Adrenal gland (tissue), 12 donors: ENCODE measurements around the gene MAT2B. TPM values are rescaled to one million over a fixed set of nuclear protein-coding genes. Genes with fewer than 3 reads are reported as not detected.

Experiments
- DNase-seq, 7 donors: peaks; one replicate each; pipeline ENCODE4 v3.0.0-alpha.2; 2019 to 2020
- H3K27ac ChIP-seq, 5 donors: fragments of 200-600 bp; sonication (generic) in 4 of 5; 1 replicate in 3 of 5; 2 replicates in 2 of 5; pipeline versions ENCODE4 v1.5.1 to v1.8.0; 2016 to 2020; ENCODE audit warnings: mild to moderate bottlenecking in 1 of 5
- H3K27me3 ChIP-seq: fragments of 200-600 bp; 2 replicates; pipeline ENCODE4 v1.8.0; 2021
- H3K36me3 ChIP-seq, 2 donors: fragments of 200-600 bp; replicated peaks in 1 of 2; 1 replicate in 1 of 2; 2 replicates in 1 of 2; pipeline versions ENCODE4 v1.5.1 to v1.8.0; 2018 to 2022
- H3K4me1 ChIP-seq, 2 donors: fragments of 200-600 bp; replicated peaks in 1 of 2; 1 replicate in 1 of 2; 2 replicates in 1 of 2; pipeline versions ENCODE4 v1.5.1 to v1.8.0; 2018 to 2021
- H3K4me3 ChIP-seq, 4 donors: fragments of 200-600 bp; sonication (generic) in 3 of 4; one replicate each; pipeline ENCODE4 v1.5.1; 2016 to 2018
- H3K9me3 ChIP-seq, 3 donors: fragments of 200-600 bp; sonication (generic) in 1 of 3; replicated peaks in 1 of 3; 1 replicate in 2 of 3; 2 replicates in 1 of 3; pipeline versions ENCODE4 v1.5.1 to v1.8.0; 2016 to 2021
- CTCF ChIP-seq, 6 experiments: fragments of 450-650 bp in 4 of 6; fragments of 200-600 bp in 2 of 6; sonication (generic) in 1 of 6; IDR thresholded peaks; 1 replicate in 5 of 6; 2 replicates in 1 of 6; pipeline versions ENCODE4 v1.5.1 to v1.8.0; 2016 to 2021; ENCODE audit warnings: antibody characterized with exemption in 6 of 6, mild to moderate bottlenecking in 2 of 6, moderate library complexity in 1 of 6
- POLR2A ChIP-seq, 2 donors: fragments of 450-650 bp; IDR thresholded peaks; one replicate each; pipeline ENCODE4 v1.6.1; 2017; ENCODE audit warnings: antibody characterized with exemption in 2 of 2, mild to moderate bottlenecking in 2 of 2, moderate library complexity in 1 of 2
- WGBS, 4 donors: extraction: QIAGEN DNeasy Blood & Tissue Kit in 2 of 4; methylation state at CpG; one replicate each; pipeline versions ENCODE4 v1.1.5 to v1.1.7; 2013 to 2017; 5-methylcytosine and 5-hydroxymethylcytosine counted together
- intact Hi-C, 2 donors: fragments of 100-400 bp; cut with DNase I; formaldehyde crosslinking; loops; one replicate each; pipeline versions ENCODE4 v1.14.1 to v1.15.0; 2022 to 2023
- polyA plus RNA-seq, 3 donors: library from polyadenylated mRNA; stranded (reverse); fragments of 200-250 nt in 2 of 3; fragments of 350-450 nt in 1 of 3; fragmentation: Illumina TruSeq in 1 of 3; extraction: RNeasy Lipid Tissue Mini Kit (QIAGEN cat#74804) in 1 of 3; gene quantifications; one replicate each; pipeline ENCODE4 v1.2.3, GENCODE V29; 2013 to 2014
- total RNA-seq, 9 donors: library from RNA; depleted of rRNA in 4 of 9; stranded (reverse); fragments of >200 nt in 4 of 9; fragments of 120-200 nt in 1 of 9; fragmentation: NEBNext Ultra II Directional in 1 of 9; extraction: Animal tissue kit (Norgen Biotek cat#: 25700) in 1 of 9; gene quantifications; one replicate each; pipeline versions ENCODE4 v1.1.0 to v1.2.4, GENCODE V29; 2013 to 2023
- donor health status: healthy with polysubstance abuse.
- donor health status: Bipolar disorder and iron deficiency.
- donor health status: DM: yes; HTN: yes; CAD: no.
- donor health status: DM: no; HTN: no; CAD: no.
- donor health status: DM: no; HTN: no; CAD: no.
- donor health status: DM: yes; HTN: yes; CAD: no.

The MAT2B gene
- total and polyA plus RNA-seq, 12 donors: 20.9 to 83.7 (median 57.5) TPM

GRCh38 chr5:163542771-163543170 is 37.4 kb downstream of the MAT2B start:
- Histone ChIP-seq H3K4me1 (no peaks in the 10 kb centered on the region), H3K36me3 (no peaks in the 10 kb centered on the region), H3K4me3 (no peak overlapping the region), H3K27me3 (peaks cover 6% of the 10 kb centered on the region), H3K9me3 (no peaks in the 10 kb centered on the region), H3K27ac (no peak overlapping the region)
- no peak for DNase-seq
- WGBS, 4 donors: 86 to 97% (median 91%) methylated on average over 2 of the region's 2 CpGs
- intact Hi-C loops: no loop called here
- no peak for TF ChIP-seq CTCF (IDR thresholded peaks at IDR 0.05)
- TF ChIP-seq POLR2A (IDR thresholded peaks at IDR 0.05): no peak

- no peak for DNase-seq
- H3K4me1 ChIP-seq: no peaks in the 10 kb centered on the region
- H3K36me3 ChIP-seq: no peaks in the 10 kb centered on the region
- no peak overlapping the region for H3K27ac ChIP-seq
- 79 to 84% (median 81%) methylated on average over 4 of the region's 4 CpGs for WGBS, 4 donors
- no peak overlapping the region for H3K4me3 ChIP-seq
- H3K27me3 ChIP-seq: peaks cover 6% of the 10 kb centered on the region
- intact Hi-C loops: no loop called here
- TF ChIP-seq POLR2A (IDR thresholded peaks at IDR 0.05): no peak
- TF ChIP-seq CTCF (IDR thresholded peaks at IDR 0.05): no peak
- no peaks in the 10 kb centered on the region for H3K9me3 ChIP-seq
These were observed 38.6 kb downstream of the MAT2B start for GRCh38 chr5:163544041-163544440.

GRCh38 chr5:163544836-163545235 is 39.4 kb downstream of the MAT2B start:
- peaks cover 6% of the 10 kb centered on the region for H3K27me3 ChIP-seq
- no peak overlapping the region for H3K4me3 ChIP-seq
- DNase-seq: no peak
- H3K9me3 ChIP-seq: no peaks in the 10 kb centered on the region
- H3K27ac ChIP-seq: no peak overlapping the region
- TF ChIP-seq POLR2A (IDR thresholded peaks at IDR 0.05) (no peak), CTCF (IDR thresholded peaks at IDR 0.05) (no peak)
- no peaks in the 10 kb centered on the region for H3K4me1 ChIP-seq
- intact Hi-C loops: no loop called here
- WGBS, 4 donors: 88 to 92% (median 89%) methylated on average over 4 of the region's 4 CpGs
- H3K36me3 ChIP-seq: no peaks in the 10 kb centered on the region

GRCh38 chr5:163548649-163549048 is 43.2 kb downstream of the MAT2B start:
- WGBS, 4 donors: 63 to 71% (median 68%) methylated on average over 5 of the region's 5 CpGs
- H3K27ac ChIP-seq: no peak overlapping the region
- H3K4me3 ChIP-seq: no peak overlapping the region
- H3K4me1 ChIP-seq: no peaks in the 10 kb centered on the region
- TF ChIP-seq POLR2A (IDR thresholded peaks at IDR 0.05) (no peak), CTCF (IDR thresholded peaks at IDR 0.05) (no peak)
- H3K27me3 ChIP-seq: no peaks in the 10 kb centered on the region
- DNase-seq: no peak
- intact Hi-C loops: no loop called here
- H3K9me3 ChIP-seq: no peaks in the 10 kb centered on the region
- no peaks in the 10 kb centered on the region for H3K36me3 ChIP-seq
